ENCODE data around the gene PARL. TPM values are rescaled to one million over a fixed set of nuclear protein-coding genes. Genes with fewer than 3 reads are reported as not detected.

PARL gene
- polyA plus RNA-seq, 2 of the 4 experiments (the other 2 are of a cell fraction) = 45.9 to 71.6 TPM

DNA sequence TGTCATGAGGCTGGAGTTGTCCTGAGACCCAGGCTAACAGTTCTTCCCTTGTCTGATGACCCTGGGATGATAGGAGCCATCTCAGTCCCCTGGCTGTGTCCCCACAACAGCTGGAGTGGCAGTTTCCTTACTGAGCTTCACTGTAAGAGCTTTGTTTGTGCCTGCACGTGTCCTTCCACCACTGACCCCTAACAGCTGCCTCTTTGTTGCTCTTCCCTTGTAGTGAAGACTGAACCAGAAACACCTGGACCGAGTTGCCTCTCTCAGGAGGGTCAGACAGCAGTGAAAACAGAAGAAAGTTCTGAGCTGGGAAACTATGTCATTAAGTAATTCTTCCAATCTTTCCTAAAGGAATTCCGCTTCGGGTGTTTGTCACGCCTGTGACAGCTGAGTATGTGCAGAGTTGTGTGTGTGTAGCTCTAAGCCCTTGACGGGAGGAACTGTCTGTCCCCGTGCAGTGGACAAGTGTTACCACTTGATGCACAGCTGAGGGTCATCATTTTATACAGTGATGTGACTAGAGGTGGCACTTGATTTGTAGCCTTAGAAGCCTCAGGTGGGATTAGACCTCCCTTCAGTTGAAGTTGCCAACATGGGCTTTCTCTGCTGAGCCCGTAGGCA, 84.3 kb downstream of the PARL start:
- FAIRE-seq = no peak
- H3K27ac ChIP-seq = no peak overlapping the region
- ChIA-PET POLR2A (no interaction called here), CTCF (interaction anchor here (1.4 to 1.5 kb wide), 2 partner anchors 17 to 26 kb away, joined by 3 read pairs; no protein-coding TSS in a partner anchor)
- WGBS (ENCODE audit: missing lambda C conversion rate) = 92% methylated on average over 8 of the region's 8 CpGs
- DNase-seq (ENCODE audit: low read depth in 1 of 2, low spot score in 1 of 2) = no peak
- H3K9me3 ChIP-seq = no peaks in the 10 kb centered on the region
- no peaks in the 10 kb centered on the region for H3K4me1 ChIP-seq
- H3K4me2 ChIP-seq = no peak overlapping the region
- ATAC-seq = no peak; a peak in 1 of 6 replicates
- no peak overlapping the region for H3K4me3 ChIP-seq
- TF ChIP-seq SMC3 (IDR thresholded peaks at IDR 0.05) (no peak), NFE2L2 (conservative IDR thresholded peaks at IDR 0.05; ENCODE audit: low read length) (no peak), JUNB (IDR thresholded peaks at IDR 0.05) (no peak), HEYL (CRISPR knock-in tag; IDR thresholded peaks at IDR 0.05) (no peak), KDM5A (IDR thresholded peaks at IDR 0.05) (no peak)
- TF ChIP-seq, protein P1, sequence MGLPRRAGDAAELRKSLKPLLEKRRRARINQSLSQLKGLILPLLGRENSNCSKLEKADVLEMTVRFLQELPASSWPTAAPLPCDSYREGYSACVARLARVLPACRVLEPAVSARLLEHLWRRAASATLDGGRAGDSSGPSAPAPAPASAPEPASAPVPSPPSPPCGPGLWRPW (IDR thresholded peaks at IDR 0.05) = no peak

DNA sequence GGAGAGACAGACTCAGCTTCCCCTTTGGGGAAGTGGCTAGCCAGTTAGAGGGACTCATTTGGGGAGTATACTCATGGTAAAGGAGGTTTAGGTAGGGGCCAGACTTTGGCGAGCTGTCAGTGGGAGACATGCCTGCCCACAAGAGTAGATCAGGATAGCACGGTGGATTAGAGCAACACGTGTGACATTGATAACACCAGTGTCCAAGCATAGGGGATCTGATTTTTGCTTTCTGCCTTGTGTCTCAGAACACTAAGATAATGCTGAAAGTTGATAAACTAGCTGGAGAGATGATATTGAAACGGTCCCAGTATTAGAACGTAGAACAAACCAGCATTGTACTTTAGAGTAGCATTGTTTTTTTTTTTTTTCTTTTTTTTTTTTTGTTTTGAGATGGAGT, 85.2 kb downstream of the PARL start:
- ATAC-seq (no peak), DNase-seq (ENCODE audit: low read depth in 1 of 2, low spot score in 1 of 2) (no peak), FAIRE-seq (no peak)
- ChIA-PET CTCF (no interaction called here), POLR2A (no interaction called here)
- no peak overlapping the region for H3K27ac ChIP-seq
- no peak overlapping the region for H3K4me3 ChIP-seq
- TF ChIP-seq JUNB (IDR thresholded peaks at IDR 0.05) (no peak), FOSB (CRISPR knock-in tag; IDR thresholded peaks at IDR 0.05) (no peak), FOXS1 (CRISPR knock-in tag; IDR thresholded peaks at IDR 0.05) (no peak), CEBPB (IDR thresholded peaks at IDR 0.05) (no peak), ZSCAN20 (CRISPR knock-in tag; IDR thresholded peaks at IDR 0.05) (no peak), SMC3 (IDR thresholded peaks at IDR 0.05) (no peak), TFCP2L1 (CRISPR knock-in tag; IDR thresholded peaks at IDR 0.05) (no peak), NR3C1 (IDR thresholded peaks at IDR 0.05) (no peak), SREBF2 (IDR thresholded peaks at IDR 0.05) (no peak), HDAC2 (IDR thresholded peaks at IDR 0.05) (no peak), POLR2A (IDR thresholded peaks at IDR 0.05; ENCODE audit: low read length) (no peak), ZC3H11A (IDR thresholded peaks at IDR 0.05) (no peak), EP300 (IDR thresholded peaks at IDR 0.05) (no peak), ZFP36 (IDR thresholded peaks at IDR 0.05; ENCODE audit: borderline replicate concordance, partially characterized antibody) (no peak)
- TF ChIP-seq, protein P2, sequence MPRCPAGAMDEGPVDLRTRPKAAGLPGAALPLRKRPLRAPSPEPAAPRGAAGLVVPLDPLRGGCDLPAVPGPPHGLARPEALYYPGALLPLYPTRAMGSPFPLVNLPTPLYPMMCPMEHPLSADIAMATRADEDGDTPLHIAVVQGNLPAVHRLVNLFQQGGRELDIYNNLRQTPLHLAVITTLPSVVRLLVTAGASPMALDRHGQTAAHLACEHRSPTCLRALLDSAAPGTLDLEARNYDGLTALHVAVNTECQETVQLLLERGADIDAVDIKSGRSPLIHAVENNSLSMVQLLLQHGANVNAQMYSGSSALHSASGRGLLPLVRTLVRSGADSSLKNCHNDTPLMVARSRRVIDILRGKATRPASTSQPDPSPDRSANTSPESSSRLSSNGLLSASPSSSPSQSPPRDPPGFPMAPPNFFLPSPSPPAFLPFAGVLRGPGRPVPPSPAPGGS (IDR thresholded peaks at IDR 0.05) = no peak
- TF ChIP-seq, protein P3, sequence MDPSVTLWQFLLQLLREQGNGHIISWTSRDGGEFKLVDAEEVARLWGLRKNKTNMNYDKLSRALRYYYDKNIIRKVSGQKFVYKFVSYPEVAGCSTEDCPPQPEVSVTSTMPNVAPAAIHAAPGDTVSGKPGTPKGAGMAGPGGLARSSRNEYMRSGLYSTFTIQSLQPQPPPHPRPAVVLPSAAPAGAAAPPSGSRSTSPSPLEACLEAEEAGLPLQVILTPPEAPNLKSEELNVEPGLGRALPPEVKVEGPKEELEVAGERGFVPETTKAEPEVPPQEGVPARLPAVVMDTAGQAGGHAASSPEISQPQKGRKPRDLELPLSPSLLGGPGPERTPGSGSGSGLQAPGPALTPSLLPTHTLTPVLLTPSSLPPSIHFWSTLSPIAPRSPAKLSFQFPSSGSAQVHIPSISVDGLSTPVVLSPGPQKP (IDR thresholded peaks at IDR 0.05; ENCODE audit: low read depth, low read length) = no peak
- TF ChIP-seq, protein P4, sequence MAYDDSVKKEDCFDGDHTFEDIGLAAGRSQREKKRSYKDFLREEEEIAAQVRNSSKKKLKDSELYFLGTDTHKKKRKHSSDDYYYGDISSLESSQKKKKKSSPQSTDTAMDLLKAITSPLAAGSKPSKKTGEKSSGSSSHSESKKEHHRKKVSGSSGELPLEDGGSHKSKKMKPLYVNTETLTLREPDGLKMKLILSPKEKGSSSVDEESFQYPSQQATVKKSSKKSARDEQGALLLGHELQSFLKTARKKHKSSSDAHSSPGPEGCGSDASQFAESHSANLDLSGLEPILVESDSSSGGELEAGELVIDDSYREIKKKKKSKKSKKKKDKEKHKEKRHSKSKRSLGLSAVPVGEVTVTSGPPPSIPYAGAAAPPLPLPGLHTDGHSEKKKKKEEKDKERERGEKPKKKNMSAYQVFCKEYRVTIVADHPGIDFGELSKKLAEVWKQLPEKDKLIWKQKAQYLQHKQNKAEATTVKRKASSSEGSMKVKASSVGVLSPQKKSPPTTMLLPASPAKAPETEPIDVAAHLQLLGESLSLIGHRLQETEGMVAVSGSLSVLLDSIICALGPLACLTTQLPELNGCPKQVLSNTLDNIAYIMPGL (CRISPR knock-in tag; IDR thresholded peaks at IDR 0.05; ENCODE audit: borderline replicate concordance) = no peak
- H3K9me3 ChIP-seq = no peaks in the 10 kb centered on the region
- H3K4me1 ChIP-seq = no peaks in the 10 kb centered on the region
- 90% methylated on average over 5 of the region's 5 CpGs for WGBS (ENCODE audit: missing lambda C conversion rate)
- no peak overlapping the region for H3K4me2 ChIP-seq

DNA sequence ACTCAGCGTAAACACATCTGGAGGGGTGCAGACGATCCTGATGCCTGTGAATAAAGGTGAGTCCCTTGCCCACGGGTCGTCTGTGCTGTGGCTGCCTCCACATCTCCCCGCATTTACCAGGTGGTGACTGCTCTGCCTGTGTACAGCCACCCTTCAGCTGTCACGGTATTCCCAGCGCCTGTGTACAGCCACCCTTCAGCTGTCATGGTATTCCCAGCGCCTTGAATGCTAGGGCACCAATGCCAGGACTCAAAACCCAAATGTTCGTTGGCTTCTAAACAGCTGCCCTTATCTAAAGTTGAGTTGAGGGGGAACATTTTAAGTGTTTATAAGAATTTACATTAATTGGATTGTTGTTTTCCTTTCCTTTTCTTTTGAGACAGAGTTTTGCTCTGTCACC, 86.7 kb downstream of the PARL start:
- POLR2A ChIA-PET = no interaction called here
- CTCF ChIA-PET = no interaction called here
- ATAC-seq = no peak
- no peak for DNase-seq (ENCODE audit: low read depth in 1 of 2, low spot score in 1 of 2)
- no peaks in the 10 kb centered on the region for H3K9me3 ChIP-seq
- no peak for FAIRE-seq
- H3K27ac ChIP-seq = no peak overlapping the region
- WGBS (ENCODE audit: missing lambda C conversion rate) = 92% methylated on average over 5 of the region's 9 CpGs
- H3K4me2 ChIP-seq = no peak overlapping the region
- no peak for TF ChIP-seq RAD21 (conservative IDR thresholded peaks at IDR 0.05 in 1 of 2, IDR thresholded peaks at IDR 0.05 in 1 of 2)
- TF ChIP-seq BHLHE40 (IDR thresholded peaks at IDR 0.05; ENCODE audit: low read depth, low read length) = no peak
- no peaks in the 10 kb centered on the region for H3K4me1 ChIP-seq
- no peak overlapping the region for H3K4me3 ChIP-seq

Measured in A549 (cell line).